ENCODE measurements around the gene MYCBPAP.

The MYCBPAP gene

DNA sequence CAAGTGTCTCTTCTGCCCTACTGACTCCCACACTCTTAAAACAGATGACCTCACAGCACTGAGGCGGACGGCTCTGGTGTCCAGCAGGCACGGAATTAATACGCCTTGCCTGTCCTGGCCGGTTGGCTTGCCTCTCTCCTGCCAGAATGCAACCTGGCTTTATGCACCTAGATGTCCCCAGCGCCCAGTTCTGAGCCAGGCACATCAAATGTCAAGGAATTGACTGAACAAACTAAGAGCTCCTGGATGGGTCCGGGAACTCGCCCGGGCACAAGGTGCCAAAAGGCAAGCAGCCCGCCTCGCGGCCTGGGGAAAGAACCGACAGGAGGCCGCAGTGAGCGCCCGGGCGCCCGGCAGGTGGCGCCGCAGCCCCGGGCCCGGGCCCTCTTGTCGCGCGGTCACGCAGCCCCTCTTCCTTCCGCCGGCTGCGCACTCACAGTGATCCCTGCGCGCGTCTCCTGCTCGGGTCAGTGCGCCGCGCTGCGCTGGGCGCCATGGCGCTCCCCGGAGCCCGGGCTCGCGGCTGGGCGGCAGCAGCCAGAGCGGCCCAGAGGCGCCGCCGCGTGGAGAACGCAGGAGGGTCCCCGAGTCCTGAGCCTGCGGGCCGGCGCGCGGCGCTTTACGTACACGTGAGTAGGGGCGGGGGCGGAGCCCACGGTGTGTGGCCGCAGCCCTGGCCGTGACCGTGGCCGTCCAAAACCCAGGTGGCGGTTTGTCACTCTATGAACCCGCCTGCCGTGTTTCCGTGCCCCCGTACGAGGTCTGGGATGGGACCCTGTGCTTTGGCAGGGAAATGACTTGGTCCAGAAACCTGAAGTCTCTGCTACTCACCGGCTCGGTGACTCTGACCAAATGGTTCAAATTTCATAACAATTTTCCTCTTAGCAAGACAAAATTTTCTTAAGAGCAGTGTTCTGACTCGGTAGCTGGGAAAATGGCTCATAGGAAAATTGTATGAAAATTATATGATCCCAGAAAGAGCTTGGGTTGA, 29.6 kb upstream of the MYCBPAP start, which contains the start of gene RSAD1:
Gene RSAD1, plus strand, starts transcription at position 470 of the 991 bp plus-strand sequence. Its CDS starts 25 bp downstream, at position 495.
- peak within 1 kb of the TSS; percentile 72 to 77 for H3K4me3 ChIP-seq (ENCODE audit: low read depth in 1 of 2, low read length in 2 of 2)
- H3K27me3 ChIP-seq (ENCODE audit: control insufficient read depth in 1 of 2, insufficient read depth in 2 of 2, low read length in 2 of 2), result no peaks in the 10 kb centered on the region
- peaks cover 24 to 28% of the 10 kb centered on the region in 2 donors for H3K4me1 ChIP-seq (ENCODE audit: control insufficient read depth in 1 of 2, insufficient read depth in 2 of 2, low read length in 2 of 2)
- peaks cover 7 to 17% of the 10 kb centered on the region in 2 donors for H3K36me3 ChIP-seq (ENCODE audit: control insufficient read depth in 1 of 2, insufficient read depth in 2 of 2, low read length in 2 of 2)
- peak within 1 kb of the TSS; percentile 48 for H3K27ac ChIP-seq (ENCODE audit: low read depth, low read length)
- no peaks in the 10 kb centered on the region for H3K9me3 ChIP-seq (ENCODE audit: control insufficient read depth in 1 of 2, low read length in 2 of 2)
- H3K9ac ChIP-seq (ENCODE audit: low read depth in 1 of 2, low read length in 2 of 2), result peak within 1 kb of the TSS; percentile 59 to 70

DNA sequence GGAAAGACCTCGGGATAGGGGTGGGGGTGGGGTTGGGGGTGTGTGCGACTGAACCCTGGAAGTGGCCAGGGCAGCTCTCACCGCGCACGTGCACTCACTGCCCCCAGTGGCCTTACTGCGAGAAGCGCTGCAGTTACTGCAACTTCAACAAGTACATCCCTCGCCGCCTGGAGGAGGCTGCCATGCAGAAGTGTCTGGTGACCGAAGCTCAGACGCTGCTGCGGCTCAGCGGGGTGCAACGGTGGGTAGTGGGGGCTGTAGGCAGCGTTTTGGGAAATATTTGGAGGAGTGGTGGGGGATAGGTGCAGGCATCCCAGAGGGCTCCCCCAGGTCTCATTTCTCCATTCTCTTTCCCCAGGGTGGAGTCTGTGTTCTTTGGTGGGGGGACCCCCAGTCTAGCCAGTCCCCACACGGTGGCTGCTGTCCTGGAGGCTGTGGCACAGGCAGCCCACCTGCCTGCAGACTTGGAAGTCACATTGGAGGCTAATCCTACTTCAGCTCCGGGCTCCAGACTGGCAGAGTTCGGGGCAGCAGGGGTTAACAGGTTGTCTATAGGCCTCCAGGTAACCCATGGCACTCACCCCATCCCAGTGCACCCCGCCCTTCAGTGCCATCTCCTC, 28.6 kb upstream of the MYCBPAP start:
- H3K27me3 ChIP-seq (ENCODE audit: control insufficient read depth in 1 of 2, insufficient read depth in 2 of 2, low read length in 2 of 2), result no peaks in the 10 kb centered on the region
- H3K27ac ChIP-seq (ENCODE audit: low read depth, low read length), result no peak overlapping the region
- H3K36me3 ChIP-seq (ENCODE audit: control insufficient read depth in 1 of 2, insufficient read depth in 2 of 2, low read length in 2 of 2), result peaks cover 15 to 22% of the 10 kb centered on the region in 2 donors
- peak overlapping the region; percentile 72 to 77 for H3K4me3 ChIP-seq (ENCODE audit: low read depth in 1 of 2, low read length in 2 of 2)
- peak overlapping the region; percentile 39 to 70 for H3K9ac ChIP-seq (ENCODE audit: low read depth in 1 of 2, low read length in 2 of 2)
- H3K9me3 ChIP-seq (ENCODE audit: control insufficient read depth in 1 of 2, low read length in 2 of 2), result no peaks in the 10 kb centered on the region
- peaks cover 24 to 28% of the 10 kb centered on the region in 2 donors for H3K4me1 ChIP-seq (ENCODE audit: control insufficient read depth in 1 of 2, insufficient read depth in 2 of 2, low read length in 2 of 2)

DNA sequence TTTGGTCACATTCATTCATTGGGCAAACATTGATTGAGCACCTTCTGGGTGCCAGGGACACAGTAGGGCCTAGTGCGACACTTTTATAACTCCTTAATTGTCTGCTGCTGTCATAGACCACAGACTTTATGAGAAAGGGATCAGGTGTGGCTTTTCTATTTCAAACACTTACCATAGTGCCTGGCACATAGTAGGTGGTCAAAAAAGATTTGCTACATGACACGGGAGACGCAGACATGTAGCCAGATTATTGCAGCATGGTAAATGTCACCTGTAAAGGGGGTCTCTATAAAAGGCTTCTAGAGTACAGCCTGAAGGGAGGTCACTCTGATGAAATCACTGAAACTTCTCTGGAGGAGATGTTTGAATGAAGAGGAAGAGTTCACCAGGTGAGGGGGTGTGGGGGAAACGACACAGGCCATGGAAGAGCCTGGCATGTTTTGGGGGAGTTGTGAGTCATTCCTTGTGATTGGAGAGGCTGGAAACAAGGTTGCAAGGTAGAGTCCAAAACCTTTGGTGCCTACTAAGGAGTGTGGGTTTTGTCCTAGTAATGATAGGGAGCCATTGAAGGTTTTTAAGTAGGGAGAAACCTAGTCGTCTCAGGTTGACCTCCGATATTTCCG, 28.0 kb upstream of the MYCBPAP start:
- peak overlapping the region; percentile 72 to 77 for H3K4me3 ChIP-seq (ENCODE audit: low read depth in 1 of 2, low read length in 2 of 2)

DNA sequence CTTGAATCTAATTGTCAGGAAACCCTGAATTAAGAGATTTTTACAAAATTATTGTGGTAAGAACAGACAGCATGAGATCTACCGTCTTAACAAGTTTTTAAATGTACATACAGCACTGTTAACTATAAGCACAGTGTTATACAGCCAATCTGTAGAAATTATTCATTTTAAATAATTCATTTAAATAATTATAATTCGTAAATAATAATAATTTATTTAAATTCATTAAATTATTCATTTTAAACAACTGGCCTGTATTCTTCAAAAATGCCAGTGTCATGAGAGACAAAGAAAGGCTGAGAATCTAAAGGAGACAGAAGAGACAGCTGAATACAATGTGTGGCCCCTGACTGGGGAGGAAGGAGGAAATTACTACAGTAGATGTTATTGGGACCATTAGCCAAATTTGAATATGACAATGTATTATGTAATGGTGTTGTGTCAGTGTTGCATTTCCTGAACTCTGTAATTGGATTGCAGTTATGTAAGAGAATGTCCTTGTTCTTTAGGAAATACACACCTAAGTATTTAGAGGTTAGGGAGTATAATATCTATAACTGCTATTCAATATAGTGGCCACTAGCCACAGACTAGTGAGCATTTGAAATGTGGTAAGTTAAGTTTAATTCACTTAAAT, 27.3 kb upstream of the MYCBPAP start:
- Histone ChIP-seq H3K4me1 (ENCODE audit: control insufficient read depth in 1 of 2, insufficient read depth in 2 of 2, low read length in 2 of 2) (peaks cover 24% of the 10 kb centered on the region in 2 donors), H3K4me3 (ENCODE audit: low read depth in 1 of 2, low read length in 2 of 2) (no peak overlapping the region), H3K27ac (ENCODE audit: low read depth, low read length) (no peak overlapping the region), H3K9ac (ENCODE audit: low read depth in 1 of 2, low read length in 2 of 2) (no peak overlapping the region), H3K27me3 (ENCODE audit: control insufficient read depth in 1 of 2, insufficient read depth in 2 of 2, low read length in 2 of 2) (no peaks in the 10 kb centered on the region), H3K36me3 (ENCODE audit: control insufficient read depth in 1 of 2, insufficient read depth in 2 of 2, low read length in 2 of 2) (peaks cover 25 to 36% of the 10 kb centered on the region in 2 donors), H3K9me3 (ENCODE audit: control insufficient read depth in 1 of 2, low read length in 2 of 2) (no peaks in the 10 kb centered on the region)

More for the DNA sequence above, 28.0 kb upstream of the MYCBPAP start:
- Histone ChIP-seq H3K9me3 (ENCODE audit: control insufficient read depth in 1 of 2, low read length in 2 of 2) (no peaks in the 10 kb centered on the region), H3K4me1 (ENCODE audit: control insufficient read depth in 1 of 2, insufficient read depth in 2 of 2, low read length in 2 of 2) (peaks cover 24 to 28% of the 10 kb centered on the region in 2 donors), H3K36me3 (ENCODE audit: control insufficient read depth in 1 of 2, insufficient read depth in 2 of 2, low read length in 2 of 2) (peaks cover 20 to 29% of the 10 kb centered on the region in 2 donors), H3K9ac (ENCODE audit: low read depth in 1 of 2, low read length in 2 of 2) (peak overlapping the region in 1 of 2 donors; percentile 39), H3K27me3 (ENCODE audit: control insufficient read depth in 1 of 2, insufficient read depth in 2 of 2, low read length in 2 of 2) (no peaks in the 10 kb centered on the region), H3K27ac (ENCODE audit: low read depth, low read length) (no peak overlapping the region)

DNA sequence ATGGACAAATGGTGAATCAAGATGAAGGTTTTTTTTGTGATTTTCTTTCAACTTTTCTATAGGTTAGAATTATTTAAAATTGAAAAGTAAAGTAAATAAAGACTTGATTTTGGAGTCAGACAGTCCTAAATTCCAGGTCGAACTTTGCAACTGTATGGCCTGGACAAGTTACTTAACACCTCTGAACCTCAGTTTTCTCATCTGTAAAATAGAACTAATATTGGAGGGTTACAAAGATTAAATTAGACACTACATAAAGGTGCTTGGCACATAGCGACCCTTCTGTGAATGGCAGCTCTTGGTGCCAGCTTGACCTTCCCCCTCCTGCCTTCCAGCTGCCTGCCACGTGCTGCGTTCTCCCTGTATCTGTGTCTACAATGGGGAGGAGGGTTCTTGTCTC, 26.6 kb upstream of the MYCBPAP start:
- Histone ChIP-seq H3K9ac (ENCODE audit: low read depth in 1 of 2, low read length in 2 of 2) (no peak overlapping the region), H3K27me3 (ENCODE audit: control insufficient read depth in 1 of 2, insufficient read depth in 2 of 2, low read length in 2 of 2) (no peaks in the 10 kb centered on the region), H3K36me3 (ENCODE audit: control insufficient read depth in 1 of 2, insufficient read depth in 2 of 2, low read length in 2 of 2) (peaks cover 25 to 37% of the 10 kb centered on the region in 2 donors), H3K4me1 (ENCODE audit: control insufficient read depth in 1 of 2, insufficient read depth in 2 of 2, low read length in 2 of 2) (peaks cover 22 to 24% of the 10 kb centered on the region in 2 donors), H3K4me3 (ENCODE audit: low read depth in 1 of 2, low read length in 2 of 2) (no peak overlapping the region), H3K27ac (ENCODE audit: low read depth, low read length) (no peak overlapping the region), H3K9me3 (ENCODE audit: control insufficient read depth in 1 of 2, low read length in 2 of 2) (no peaks in the 10 kb centered on the region)

DNA sequence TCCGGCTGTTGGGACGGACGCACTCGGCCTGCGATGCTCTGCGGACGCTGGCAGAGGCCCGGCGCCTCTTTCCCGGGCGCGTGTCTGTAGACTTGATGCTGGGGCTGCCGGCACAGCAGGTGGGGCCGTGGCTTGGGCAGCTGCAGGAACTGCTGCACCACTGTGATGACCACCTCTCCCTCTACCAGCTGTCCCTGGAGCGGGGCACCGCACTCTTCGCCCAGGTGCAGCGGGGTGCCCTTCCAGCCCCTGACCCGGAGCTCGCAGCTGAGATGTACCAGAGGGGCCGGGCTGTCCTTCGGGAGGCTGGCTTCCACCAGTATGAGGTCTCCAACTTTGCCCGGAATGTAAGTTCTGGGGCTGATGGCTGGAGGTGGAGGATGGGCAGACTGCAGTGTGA, 26.1 kb upstream of the MYCBPAP start:
- no peak overlapping the region for H3K27ac ChIP-seq (ENCODE audit: low read depth, low read length)
- H3K9ac ChIP-seq (ENCODE audit: low read depth in 1 of 2, low read length in 2 of 2), result peak overlapping the region in 1 of 2 donors; percentile 9
- no peaks in the 10 kb centered on the region for H3K9me3 ChIP-seq (ENCODE audit: control insufficient read depth in 1 of 2, low read length in 2 of 2)

DNA sequence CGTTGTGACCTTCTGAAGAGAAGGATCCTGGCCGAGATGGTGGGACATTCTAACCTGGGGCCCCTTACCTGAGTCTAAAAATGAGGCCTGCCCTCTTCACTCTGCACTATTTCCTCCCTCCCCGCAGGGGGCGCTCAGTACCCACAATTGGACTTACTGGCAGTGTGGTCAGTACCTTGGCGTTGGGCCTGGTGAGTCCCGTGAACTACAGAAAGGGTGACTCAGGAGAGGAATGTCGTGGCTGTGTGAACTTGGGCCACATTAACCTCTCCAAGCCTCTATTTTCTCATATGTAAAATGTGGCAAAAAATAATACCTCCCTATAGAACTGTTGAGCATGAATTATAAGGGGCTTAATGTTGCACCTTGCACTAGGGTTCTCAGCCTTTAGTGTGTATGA, 25.7 kb upstream of the MYCBPAP start:
- no peaks in the 10 kb centered on the region for H3K27me3 ChIP-seq (ENCODE audit: control insufficient read depth in 1 of 2, insufficient read depth in 2 of 2, low read length in 2 of 2)
- H3K36me3 ChIP-seq (ENCODE audit: control insufficient read depth in 1 of 2, insufficient read depth in 2 of 2, low read length in 2 of 2), result peaks cover 30 to 37% of the 10 kb centered on the region in 2 donors
- no peak overlapping the region for H3K27ac ChIP-seq (ENCODE audit: low read depth, low read length)

More for the DNA sequence above, 26.1 kb upstream of the MYCBPAP start:
- peaks cover 26 to 37% of the 10 kb centered on the region in 2 donors for H3K36me3 ChIP-seq (ENCODE audit: control insufficient read depth in 1 of 2, insufficient read depth in 2 of 2, low read length in 2 of 2)
- H3K27me3 ChIP-seq (ENCODE audit: control insufficient read depth in 1 of 2, insufficient read depth in 2 of 2, low read length in 2 of 2), result no peaks in the 10 kb centered on the region
- H3K4me3 ChIP-seq (ENCODE audit: low read depth in 1 of 2, low read length in 2 of 2), result no peak overlapping the region
- H3K4me1 ChIP-seq (ENCODE audit: control insufficient read depth in 1 of 2, insufficient read depth in 2 of 2, low read length in 2 of 2), result peaks cover 20 to 24% of the 10 kb centered on the region in 2 donors

DNA sequence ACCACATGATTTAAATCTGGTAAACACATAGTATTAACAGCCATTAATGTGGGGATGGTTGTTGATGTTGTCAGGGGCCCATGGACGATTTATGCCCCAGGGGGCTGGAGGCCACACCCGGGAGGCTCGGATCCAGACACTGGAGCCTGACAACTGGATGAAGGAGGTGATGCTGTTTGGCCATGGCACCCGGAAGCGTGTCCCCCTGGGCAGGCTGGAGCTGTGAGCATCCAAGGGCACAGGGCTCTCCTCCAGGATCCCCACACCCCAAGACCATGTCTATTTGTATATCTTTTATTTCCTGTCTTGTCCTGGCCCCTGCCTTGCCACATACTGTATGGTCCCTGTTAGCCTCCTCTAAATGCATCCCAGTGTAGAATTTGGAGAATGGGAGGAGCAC, 25.0 kb upstream of the MYCBPAP start:
- peaks cover 16 to 19% of the 10 kb centered on the region in 2 donors for H3K4me1 ChIP-seq (ENCODE audit: control insufficient read depth in 1 of 2, insufficient read depth in 2 of 2, low read length in 2 of 2)
- H3K27me3 ChIP-seq (ENCODE audit: control insufficient read depth in 1 of 2, insufficient read depth in 2 of 2, low read length in 2 of 2), result no peaks in the 10 kb centered on the region
- no peak overlapping the region for H3K27ac ChIP-seq (ENCODE audit: low read depth, low read length)
- peaks cover 30 to 37% of the 10 kb centered on the region in 2 donors for H3K36me3 ChIP-seq (ENCODE audit: control insufficient read depth in 1 of 2, insufficient read depth in 2 of 2, low read length in 2 of 2)
- no peak overlapping the region for H3K9ac ChIP-seq (ENCODE audit: low read depth in 1 of 2, low read length in 2 of 2)
- H3K9me3 ChIP-seq (ENCODE audit: control insufficient read depth in 1 of 2, low read length in 2 of 2), result no peaks in the 10 kb centered on the region
- H3K4me3 ChIP-seq (ENCODE audit: low read depth in 1 of 2, low read length in 2 of 2), result no peak overlapping the region

More for the DNA sequence above, 25.7 kb upstream of the MYCBPAP start:
- Histone ChIP-seq H3K4me1 (ENCODE audit: control insufficient read depth in 1 of 2, insufficient read depth in 2 of 2, low read length in 2 of 2) (peaks cover 20 to 24% of the 10 kb centered on the region in 2 donors), H3K9me3 (ENCODE audit: control insufficient read depth in 1 of 2, low read length in 2 of 2) (no peaks in the 10 kb centered on the region), H3K9ac (ENCODE audit: low read depth in 1 of 2, low read length in 2 of 2) (peak overlapping the region; percentile 9 to 42), H3K4me3 (ENCODE audit: low read depth in 1 of 2, low read length in 2 of 2) (no peak overlapping the region)

DNA sequence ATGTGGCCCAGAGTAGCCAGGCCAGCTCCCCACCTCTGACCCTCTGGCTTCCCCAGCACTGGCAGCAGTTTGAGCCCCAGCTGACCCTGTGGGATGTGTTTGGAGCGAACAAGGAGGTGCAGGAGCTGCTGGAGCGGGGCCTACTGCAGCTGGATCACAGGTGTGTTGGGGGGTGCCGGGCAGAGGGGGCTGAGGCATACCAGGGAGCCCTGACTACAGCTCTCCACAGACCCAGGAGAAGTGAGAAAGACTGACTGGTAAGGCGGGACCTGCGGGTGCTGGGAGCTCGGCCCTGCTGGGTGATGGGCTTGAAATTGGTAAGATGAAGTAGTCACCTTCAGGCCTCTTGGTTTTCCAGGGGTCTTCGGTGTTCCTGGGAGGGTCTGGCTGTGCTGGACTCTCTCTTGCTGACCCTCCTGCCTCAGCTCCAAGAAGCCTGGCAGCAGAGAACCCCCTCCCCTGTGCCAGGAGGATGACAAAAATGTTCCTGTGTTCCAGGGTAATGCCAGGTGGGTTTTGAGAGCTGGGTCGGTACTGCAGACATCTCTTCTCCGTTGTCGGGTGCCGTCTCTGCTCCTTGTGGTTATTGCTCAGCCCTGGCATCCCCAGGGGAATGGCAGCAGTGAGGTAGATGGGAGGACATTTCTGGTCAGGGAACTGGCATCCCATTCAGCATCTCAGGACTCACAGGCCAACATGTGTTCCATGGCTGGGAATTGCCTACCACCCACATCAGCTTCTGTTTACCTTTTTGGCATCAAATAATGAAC, 23.7 kb upstream of the MYCBPAP start:
- Histone ChIP-seq H3K27me3 (ENCODE audit: control insufficient read depth in 1 of 2, insufficient read depth in 2 of 2, low read length in 2 of 2) (no peaks in the 10 kb centered on the region), H3K9ac (ENCODE audit: low read depth in 1 of 2, low read length in 2 of 2) (no peak overlapping the region), H3K9me3 (ENCODE audit: control insufficient read depth in 1 of 2, low read length in 2 of 2) (no peaks in the 10 kb centered on the region), H3K4me3 (ENCODE audit: low read depth in 1 of 2, low read length in 2 of 2) (no peak overlapping the region), H3K27ac (ENCODE audit: low read depth, low read length) (no peak overlapping the region), H3K36me3 (ENCODE audit: control insufficient read depth in 1 of 2, insufficient read depth in 2 of 2, low read length in 2 of 2) (peaks cover 30 to 37% of the 10 kb centered on the region in 2 donors), H3K4me1 (ENCODE audit: control insufficient read depth in 1 of 2, insufficient read depth in 2 of 2, low read length in 2 of 2) (peaks cover 11 to 16% of the 10 kb centered on the region in 2 donors)
